ENCODE results near the gene ADRA2B.

GRCh38 chr2:96143231-96143847 is 27.0 kb upstream of the ADRA2B start:
- TF ChIP-seq EZH2 (IDR thresholded peaks at IDR 0.05) (no peak), POLR2AphosphoS5 (IDR thresholded peaks at IDR 0.05; ENCODE audit: borderline replicate concordance, low read depth, low read length) (no peak)

All from SK-N-MC (cell line).